HEK293 (cell line): ENCODE measurements around the gene NAP1L4.

ENCODE experiments used
- CTCF ChIA-PET: fragments of 350-600 bp; formaldehyde crosslinking; extraction: SDS; loops from one replicate; lab custom pipeline; 2021; ENCODE audit warnings: antibody characterized with exemption; lab: Yijun Ruan, JAX
- POLR2A ChIA-PET: fragments of 300-600 bp; formaldehyde crosslinking; extraction: SDS; loops from one replicate; lab custom pipeline; 2020; ENCODE audit warnings: antibody characterized with exemption, inconsistent platforms; lab: Yijun Ruan, JAX
- H3K27ac ChIP-seq: fragments of 200-500 bp; sonication (Bioruptor generic); 2 replicates; pipeline ENCODE4 v1.5.1; 2014; ENCODE audit warnings: low read depth, low read length, control low read depth, inconsistent platforms; ENCODE audit errors: extremely low read depth
- H3K36me3 ChIP-seq, 2 experiments: fragments of 200-500 bp in 1 of 2; sonication (Bioruptor generic) in 1 of 2; 1 replicate in 1 of 2; 2 replicates in 1 of 2; pipeline ENCODE4 v1.5.1; 2014 to 2017; ENCODE audit warnings: inconsistent platforms in 2 of 2, low read length in 2 of 2; ENCODE audit not compliant: control insufficient read depth in 2 of 2, insufficient read depth in 1 of 2
- H3K4me1 ChIP-seq: fragments of 200-500 bp; sonication (Bioruptor generic); 2 replicates; pipeline ENCODE4 v1.5.1; 2014; ENCODE audit warnings: mild to moderate bottlenecking, low read length, inconsistent platforms; ENCODE audit not compliant: control insufficient read depth, insufficient read depth
- H3K4me3 ChIP-seq: 2 replicates; pipeline ENCODE4 v1.5.1; 2011; ENCODE audit warnings: low read depth, mild to moderate bottlenecking, control low read depth, low read length, moderate library complexity
- H3K9me3 ChIP-seq: fragments of 200-500 bp; sonication (Bioruptor generic); 2 replicates; pipeline ENCODE4 v1.5.1; 2014; ENCODE audit warnings: low read depth, low read length, inconsistent platforms; ENCODE audit not compliant: control insufficient read depth, insufficient read depth
- GFI1B ChIP-seq: fragments of 450-650 bp; formaldehyde crosslinking; IDR thresholded peaks from 2 replicates; pipeline ENCODE4 v1.5.1; 2016; ENCODE audit warnings: missing biosample characterization, missing genetic modification characterization
- GLI4 ChIP-seq: fragments of 450-650 bp; formaldehyde crosslinking; IDR thresholded peaks from 2 replicates; pipeline ENCODE4 v1.5.1; 2016; ENCODE audit warnings: missing biosample characterization, missing genetic modification characterization
- OVOL3 ChIP-seq: fragments of 450-650 bp; formaldehyde crosslinking; IDR thresholded peaks from 2 replicates; pipeline ENCODE4 v1.5.1; 2016; ENCODE audit warnings: missing biosample characterization, missing genetic modification characterization
- PRDM6 ChIP-seq: fragments of 450-650 bp; formaldehyde crosslinking; IDR thresholded peaks from 2 replicates; pipeline ENCODE4 v1.5.1; 2017; ENCODE audit warnings: missing biosample characterization, missing genetic modification characterization
- RBAK ChIP-seq: fragments of 450-650 bp; formaldehyde crosslinking; IDR thresholded peaks from 2 replicates; pipeline ENCODE4 v1.5.1; 2016; ENCODE audit warnings: missing biosample characterization, missing genetic modification characterization
- SALL2 ChIP-seq: fragments of 450-650 bp; formaldehyde crosslinking; IDR thresholded peaks from 2 replicates; pipeline ENCODE4 v1.5.0; 2017; ENCODE audit warnings: missing biosample characterization, mild to moderate bottlenecking, missing genetic modification characterization, borderline replicate concordance
- TSHZ1 ChIP-seq: fragments of 450-650 bp; formaldehyde crosslinking; IDR thresholded peaks from 2 replicates; pipeline ENCODE4 v1.5.1; 2016; ENCODE audit warnings: missing biosample characterization, missing genetic modification characterization, borderline replicate concordance
- ZFP41 ChIP-seq: fragments of 450-650 bp; formaldehyde crosslinking; IDR thresholded peaks from 2 replicates; pipeline ENCODE4 v1.5.1; 2016; ENCODE audit warnings: missing biosample characterization, missing genetic modification characterization, borderline replicate concordance
- ZNF132 ChIP-seq: fragments of 450-650 bp; formaldehyde crosslinking; IDR thresholded peaks from 2 replicates; pipeline ENCODE4 v1.5.1; 2017; ENCODE audit warnings: missing biosample characterization, missing genetic modification characterization, borderline replicate concordance
- ZNF133 ChIP-seq: fragments of 450-650 bp; formaldehyde crosslinking; IDR thresholded peaks from 2 replicates; pipeline ENCODE4 v1.5.1; 2016; ENCODE audit warnings: missing biosample characterization, missing genetic modification characterization
- ZNF223 ChIP-seq: fragments of 450-650 bp; formaldehyde crosslinking; IDR thresholded peaks from 2 replicates; pipeline ENCODE4 v1.5.1; 2016; ENCODE audit warnings: missing biosample characterization, missing genetic modification characterization
- ZNF404 ChIP-seq: fragments of 450-650 bp; formaldehyde crosslinking; IDR thresholded peaks from 2 replicates; pipeline ENCODE4 v1.5.1; 2017; ENCODE audit warnings: missing biosample characterization, missing genetic modification characterization
- ZNF416 ChIP-seq: fragments of 450-650 bp; formaldehyde crosslinking; IDR thresholded peaks from 2 replicates; pipeline ENCODE4 v1.5.1; 2016; ENCODE audit warnings: missing biosample characterization, missing genetic modification characterization
- ZNF555 ChIP-seq: fragments of 450-650 bp; formaldehyde crosslinking; conservative IDR thresholded peaks from 2 replicates; pipeline ENCODE4 v1.5.1; 2017; ENCODE audit warnings: missing biosample characterization, mild to moderate bottlenecking, missing genetic modification characterization, inconsistent platforms
- ZNF707 ChIP-seq: fragments of 450-650 bp; formaldehyde crosslinking; IDR thresholded peaks from 2 replicates; pipeline ENCODE4 v1.5.1; 2016; ENCODE audit warnings: missing biosample characterization, missing genetic modification characterization
- ZNF785 ChIP-seq: fragments of 450-650 bp; formaldehyde crosslinking; IDR thresholded peaks from 2 replicates; pipeline ENCODE4 v1.5.1; 2016; ENCODE audit warnings: missing biosample characterization, missing genetic modification characterization
- TF ChIP-seq, protein P1 (sequence below): fragments of 450-650 bp; formaldehyde crosslinking; IDR thresholded peaks from 2 replicates; pipeline ENCODE4 v1.5.1; 2016; ENCODE audit warnings: missing biosample characterization, missing genetic modification characterization
- TF ChIP-seq, protein P2 (sequence below): fragments of 450-650 bp; formaldehyde crosslinking; IDR thresholded peaks from 2 replicates; pipeline ENCODE4 v1.5.1; 2016; ENCODE audit warnings: missing biosample characterization, missing genetic modification characterization
- TF ChIP-seq, protein P3 (sequence below): fragments of 450-650 bp; formaldehyde crosslinking; IDR thresholded peaks from 2 replicates; pipeline ENCODE4 v1.5.1; 2016; ENCODE audit warnings: missing biosample characterization, missing genetic modification characterization

Gene NAP1L4

DNA sequence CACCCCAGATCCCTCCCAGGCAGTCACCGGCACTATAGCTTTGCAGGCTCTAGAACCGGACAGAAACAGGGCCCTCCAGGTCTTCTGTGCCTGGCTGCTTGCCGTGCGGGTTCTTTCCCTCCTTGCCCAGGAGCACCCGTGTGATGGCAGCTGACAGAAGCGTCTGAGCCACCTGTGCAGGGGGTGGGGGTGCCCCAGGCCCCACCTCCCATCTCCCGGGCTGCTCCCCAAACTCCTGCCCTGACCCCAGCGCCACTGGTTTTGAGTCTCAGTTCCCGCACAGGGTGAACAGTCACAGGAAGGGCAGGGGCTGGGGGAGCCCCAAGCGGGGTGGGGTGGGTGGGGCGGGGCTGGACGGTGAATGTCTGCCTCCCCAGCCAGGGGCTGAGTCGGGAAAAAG is 49.7 kb downstream of the NAP1L4 start:
- Histone ChIP-seq H3K9me3 (no peaks in the 10 kb centered on the region), H3K36me3 (peaks cover 0 to 46% of the 10 kb centered on the region in 2 experiments; a peak in 1 of 3 replicates), H3K4me3 (no peak overlapping the region), H3K27ac (no peak overlapping the region), H3K4me1 (no peaks in the 10 kb centered on the region)
- ChIA-PET POLR2A (interaction anchor here (0.9 to 1.4 kb wide), 3 partner anchors 9 to 50 kb away, joined by 3 to 4 read pairs (median 3); partner anchors contain the start of genes NAP1L4 and PHLDA2), CTCF (interaction anchor here (2.9 kb wide), 1 partner anchor 12 kb away, joined by 9 read pairs; the partner anchor contains the start of gene PHLDA2)
- TF ChIP-seq ZFP41 (no peak), ZNF404 (tag by site-specific recombination) (no peak), ZNF132 (tag by site-specific recombination) (no peak), ZNF555 (tag by site-specific recombination) (no peak), ZNF707 (tag by site-specific recombination) (no peak), ZNF223 (no peak), GLI4 (no peak), OVOL3 (tag by site-specific recombination) (no peak), ZNF785 (tag by site-specific recombination) (no peak), TSHZ1 (tag by site-specific recombination) (no peak), SALL2 (tag by site-specific recombination) (no peak), ZNF133 (tag by site-specific recombination) (no peak), GFI1B (tag by site-specific recombination) (no peak), PRDM6 (no peak), ZNF416 (tag by site-specific recombination) (no peak), RBAK (tag by site-specific recombination) (no peak)
- TF ChIP-seq, protein P1, sequence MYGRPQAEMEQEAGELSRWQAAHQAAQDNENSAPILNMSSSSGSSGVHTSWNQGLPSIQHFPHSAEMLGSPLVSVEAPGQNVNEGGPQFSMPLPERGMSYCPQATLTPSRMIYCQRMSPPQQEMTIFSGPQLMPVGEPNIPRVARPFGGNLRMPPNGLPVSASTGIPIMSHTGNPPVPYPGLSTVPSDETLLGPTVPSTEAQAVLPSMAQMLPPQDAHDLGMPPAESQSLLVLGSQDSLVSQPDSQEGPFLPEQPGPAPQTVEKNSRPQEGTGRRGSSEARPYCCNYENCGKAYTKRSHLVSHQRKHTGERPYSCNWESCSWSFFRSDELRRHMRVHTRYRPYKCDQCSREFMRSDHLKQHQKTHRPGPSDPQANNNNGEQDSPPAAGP (tag by site-specific recombination): no peak
- TF ChIP-seq, protein P2, sequence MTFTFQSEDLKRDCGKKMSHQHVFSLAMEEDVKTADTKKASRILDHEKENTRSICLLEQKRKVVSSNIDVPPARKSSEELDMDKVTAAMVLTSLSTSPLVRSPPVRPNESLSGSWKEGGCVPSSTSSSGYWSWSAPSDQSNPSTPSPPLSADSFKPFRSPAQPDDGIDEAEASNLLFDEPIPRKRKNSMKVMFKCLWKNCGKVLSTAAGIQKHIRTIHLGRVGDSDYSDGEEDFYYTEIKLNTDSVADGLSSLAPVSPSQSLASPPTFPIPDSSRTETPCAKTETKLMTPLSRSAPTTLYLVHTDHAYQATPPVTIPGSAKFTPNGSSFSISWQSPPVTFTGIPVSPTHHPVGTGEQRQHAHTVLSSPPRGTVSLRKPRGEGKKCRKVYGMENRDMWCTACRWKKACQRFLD (tag by site-specific recombination): no peak
- TF ChIP-seq, protein P3, sequence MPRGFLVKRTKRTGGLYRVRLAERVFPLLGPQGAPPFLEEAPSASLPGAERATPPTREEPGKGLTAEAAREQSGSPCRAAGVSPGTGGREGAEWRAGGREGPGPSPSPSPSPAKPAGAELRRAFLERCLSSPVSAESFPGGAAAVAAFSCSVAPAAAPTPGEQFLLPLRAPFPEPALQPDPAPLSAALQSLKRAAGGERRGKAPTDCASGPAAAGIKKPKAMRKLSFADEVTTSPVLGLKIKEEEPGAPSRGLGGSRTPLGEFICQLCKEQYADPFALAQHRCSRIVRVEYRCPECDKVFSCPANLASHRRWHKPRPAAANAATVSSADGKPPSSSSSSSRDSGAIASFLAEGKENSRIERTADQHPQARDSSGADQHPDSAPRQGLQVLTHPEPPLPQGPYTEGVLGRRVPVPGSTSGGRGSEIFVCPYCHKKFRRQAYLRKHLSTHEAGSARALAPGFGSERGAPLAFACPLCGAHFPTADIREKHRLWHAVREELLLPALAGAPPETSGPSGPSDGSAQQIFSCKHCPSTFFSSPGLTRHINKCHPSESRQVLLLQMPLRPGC: no peak
